IMR-90 (cell line): ENCODE data around the gene GJB4. TPM values are rescaled to one million over a fixed set of nuclear protein-coding genes. Genes with fewer than 3 reads are reported as not detected.

Experiments
- ATAC-seq: fragments of 200-7000 bp; cut with Tn5 transposase; 2 replicates; pipeline ENCODE4 v1.9.1; 2020; ENCODE audit warnings: low read depth, mild to moderate bottlenecking, moderate library complexity
- BruUV-seq: library from RNA; stranded (reverse); fragments of 400-500 nt; replicated peaks from 2 replicates; lab custom pipeline; 2021; lab: Mats Ljungman, UMichigan
- CTCF ChIA-PET: fragments of 300-600 bp; formaldehyde crosslinking; extraction: SDS; loops from one replicate; lab custom pipeline; 2021; ENCODE audit warnings: antibody characterized with exemption; lab: Yijun Ruan, JAX
- POLR2A ChIA-PET: fragments of 300-600 bp; sonication (Branson Sonifier 250); formaldehyde crosslinking; loops from one replicate; lab custom pipeline; 2022; ENCODE audit warnings: antibody characterized with exemption; ENCODE audit not compliant: unreplicated experiment; lab: Charles Lee
- DNase-seq: peaks from one replicate; pipeline ENCODE4 v3.0.0; 2013
- H2AFZ ChIP-seq: replicated peaks from 2 replicates; pipeline ENCODE3; 2013; ENCODE audit warnings: low read length, mild to moderate bottlenecking; ENCODE audit not compliant: poor library complexity
- H2AK5ac ChIP-seq: 2 replicates; pipeline ENCODE4 v1.6.1; 2013; ENCODE audit warnings: low read depth, low read length, inconsistent platforms
- H2AK9ac ChIP-seq: replicated peaks from 2 replicates; pipeline ENCODE3; 2013; ENCODE audit warnings: mild to moderate bottlenecking, low read depth, low read length, moderate library complexity; ENCODE audit not compliant: poor library complexity
- H2BK120ac ChIP-seq: 2 replicates; pipeline ENCODE4 v1.6.1; 2013; ENCODE audit warnings: low read depth, low read length, inconsistent platforms
- H2BK15ac ChIP-seq: 3 replicates; pipeline ENCODE4 v1.6.1; 2013; ENCODE audit warnings: low read depth, low read length, inconsistent platforms
- H2BK20ac ChIP-seq: 2 replicates; pipeline ENCODE4 v1.6.1; 2013; ENCODE audit warnings: low read depth, mild to moderate bottlenecking, inconsistent platforms, low read length, moderate library complexity
- H2BK5ac ChIP-seq: 2 replicates; pipeline ENCODE4 v1.6.1; 2013; ENCODE audit warnings: mild to moderate bottlenecking, low read depth, low read length, inconsistent platforms; ENCODE audit not compliant: poor library complexity, severe bottlenecking
- H3K14ac ChIP-seq: replicated peaks from 2 replicates; pipeline ENCODE4 v1.6.1; 2013; ENCODE audit warnings: low read depth, low read length, inconsistent platforms
- H3K18ac ChIP-seq: 2 replicates; pipeline ENCODE4 v1.6.1; 2013; ENCODE audit warnings: low read depth, low read length, control low read depth
- H3K23ac ChIP-seq: 2 replicates; pipeline ENCODE4 v1.6.1; 2013; ENCODE audit warnings: low read depth, low read length, inconsistent platforms
- H3K27ac ChIP-seq: 2 replicates; pipeline ENCODE4 v1.5.1; 2013; ENCODE audit warnings: mild to moderate bottlenecking, control low read depth, low read length; ENCODE audit not compliant: insufficient read depth
- H3K27me3 ChIP-seq: 2 replicates; pipeline ENCODE4 v1.6.1; 2013; ENCODE audit warnings: low read length; ENCODE audit not compliant: control insufficient read depth, insufficient read depth
- H3K36me3 ChIP-seq: 2 replicates; pipeline ENCODE4 v1.6.1; 2013; ENCODE audit warnings: low read length, mixed read lengths; ENCODE audit not compliant: control insufficient read depth, insufficient read depth
- H3K4ac ChIP-seq: 2 replicates; pipeline ENCODE4 v1.6.1; 2013; ENCODE audit warnings: low read depth, low read length, inconsistent platforms
- H3K4me1 ChIP-seq: 2 replicates; pipeline ENCODE4 v1.6.1; 2013; ENCODE audit warnings: low read length, mixed read lengths; ENCODE audit not compliant: control insufficient read depth, insufficient read depth
- H3K4me2 ChIP-seq: 2 replicates; pipeline ENCODE4 v1.6.1; 2013; ENCODE audit warnings: low read depth, mild to moderate bottlenecking, control low read depth, low read length, moderate library complexity
- H3K4me3 ChIP-seq: 2 replicates; pipeline ENCODE4 v1.5.1; 2013; ENCODE audit warnings: low read depth, mild to moderate bottlenecking, control low read depth, low read length, moderate library complexity; ENCODE audit not compliant: insufficient read depth
- H3K56ac ChIP-seq: 2 replicates; pipeline ENCODE4 v1.6.1; 2013; ENCODE audit warnings: low read length, inconsistent platforms; ENCODE audit not compliant: insufficient read depth; ENCODE audit errors: extremely low read depth
- H3K79me1 ChIP-seq, 2 experiments: 2 replicates each; pipeline ENCODE4 v1.6.1; 2013; ENCODE audit warnings: low read length in 2 of 2, inconsistent platforms in 1 of 2, low read depth in 1 of 2
- H3K9ac ChIP-seq: 2 replicates; pipeline ENCODE4 v1.6.1; 2013; ENCODE audit warnings: low read depth, low read length, control low read depth
- H3K9me1 ChIP-seq: 2 replicates; pipeline ENCODE4 v1.6.1; 2013; ENCODE audit warnings: low read length, inconsistent platforms; ENCODE audit not compliant: insufficient read depth
- H3K9me3 ChIP-seq: 2 replicates; pipeline ENCODE4 v1.6.1; 2013; ENCODE audit warnings: low read length; ENCODE audit not compliant: control insufficient read depth, insufficient read depth
- H4K20me1 ChIP-seq: 2 replicates; pipeline ENCODE4 v1.6.1; 2013; ENCODE audit warnings: low read length, inconsistent platforms; ENCODE audit not compliant: insufficient read depth
- H4K5ac ChIP-seq: 2 replicates; pipeline ENCODE4 v1.6.1; 2013; ENCODE audit warnings: mild to moderate bottlenecking, low read depth, low read length, control low read depth
- H4K8ac ChIP-seq, 2 experiments: 2 replicates each; pipeline ENCODE4 v1.6.1; 2013; ENCODE audit warnings: low read depth in 2 of 2, low read length in 2 of 2, control low read depth in 1 of 2, inconsistent platforms in 1 of 2
- H4K91ac ChIP-seq: 2 replicates; pipeline ENCODE4 v1.6.1; 2013; ENCODE audit warnings: low read depth, low read length, inconsistent platforms; ENCODE audit not compliant: insufficient read depth
- FOS ChIP-seq: fragments of 150-350 bp; IDR thresholded peaks from 2 replicates; pipeline ENCODE4 v1.6.1; 2016; ENCODE audit warnings: low read depth, low read length
- RFX5 ChIP-seq: IDR thresholded peaks from 2 replicates; pipeline ENCODE4 v1.8.0; 2012; ENCODE audit warnings: low read depth, mild to moderate bottlenecking, low read length, moderate library complexity
- WGBS, 2 experiments: methylation state at CpG; one replicate each; pipeline versions ENCODE4 v1.1.5 to v1.1.7; 2013; ENCODE audit warnings: missing lambda C conversion rate in 2 of 2; ENCODE audit not compliant: insufficient read length in 1 of 2; ENCODE audit errors: extremely low coverage in 2 of 2; 5-methylcytosine and 5-hydroxymethylcytosine counted together
- dilution Hi-C: fragments of 300-500 bp; cut with HindIII; formaldehyde crosslinking; loops from one replicate; pipeline ENCODE4 v1.14.3; 2018; ENCODE audit warnings: low sequenced_read_pairs; ENCODE audit not compliant: unreplicated experiment
- in situ Hi-C: fragments of 300-500 bp; cut with MboI; formaldehyde crosslinking; loops from 3 replicates; pipeline ENCODE4 v1.14.3; 2019; ENCODE audit warnings: low sequenced_read_pairs, inconsistent platforms, mixed read lengths
- intact Hi-C: fragments of 100-400 bp; cut with micrococcal nuclease; formaldehyde crosslinking; loops from 2 replicates; pipeline ENCODE4 v1.10.0; 2022
- polyA plus RNA-seq, 3 experiments: library from polyadenylated mRNA; depleted of rRNA; stranded (reverse); fragments of >200 nt; gene quantifications; 2 replicates each; pipeline ENCODE4 v1.2.3, GENCODE V29; 2012; ENCODE audit warnings: low replicate concordance in 1 of 3
- total RNA-seq: library from RNA; depleted of rRNA; stranded (reverse); fragments of >200 nt; gene quantifications from 2 replicates; pipeline ENCODE4 v1.2.3, GENCODE V29; 2012

The GJB4 gene
- total and polyA plus RNA-seq, 2 of the 4 experiments (the other 2 are of a cell fraction): not detected

DNA sequence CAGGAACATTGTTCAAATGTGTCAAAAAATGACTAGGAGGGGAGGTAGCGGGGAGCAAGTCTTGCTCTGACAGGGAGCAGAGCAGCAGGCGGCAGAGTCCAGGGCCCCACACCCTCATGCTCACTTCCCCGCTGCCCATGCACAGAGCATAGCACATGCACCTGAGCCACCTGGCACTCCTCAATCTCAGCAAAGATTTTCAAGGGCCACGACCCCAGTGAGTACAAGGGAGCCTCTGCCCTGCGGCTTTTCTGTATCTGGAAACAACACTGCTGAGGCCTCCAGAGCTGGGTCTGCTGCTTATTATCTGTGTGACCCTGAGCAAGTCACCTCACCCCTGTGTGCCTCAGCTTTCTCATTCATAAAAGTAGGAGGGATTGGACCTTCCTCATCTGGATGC, 20.4 kb downstream of the GJB4 start:
- POLR2A ChIA-PET: no interaction called here
- no peak overlapping the region for H2BK120ac ChIP-seq
- dilution Hi-C loops: no loop called here

More for the DNA sequence above, 20.4 kb downstream of the GJB4 start:
- in situ Hi-C loops (no loop called here), intact Hi-C loops (no loop called here)
- Histone ChIP-seq H3K4ac (no peak overlapping the region), H2BK15ac (no peak overlapping the region), H2AK9ac (no peak overlapping the region), H4K5ac (no peak overlapping the region), H3K23ac (no peak overlapping the region), H2AK5ac (no peak overlapping the region), H3K27ac (no peak overlapping the region), H3K4me1 (peaks cover 5% of the 10 kb centered on the region; the same call in 1 of the 2 replicates), H2BK20ac (no peak overlapping the region), H4K8ac (no peak overlapping the region), H3K56ac (no peak overlapping the region), H4K20me1 (no peaks in the 10 kb centered on the region; the same call in 1 of the 2 replicates), H3K9ac (no peak overlapping the region), H2AFZ (no peak overlapping the region), H3K9me1 (no peaks in the 10 kb centered on the region), H3K4me2 (no peak overlapping the region), H3K4me3 (no peak overlapping the region), H3K36me3 (no peaks in the 10 kb centered on the region), H4K91ac (no peak overlapping the region), H3K14ac (no peak overlapping the region), H3K9me3 (no peaks in the 10 kb centered on the region), H3K27me3 (peaks cover 37% of the 10 kb centered on the region), H2BK5ac (no peak overlapping the region), H3K18ac (no peak overlapping the region), H3K79me1 (no peaks in the 10 kb centered on the region)
- TF ChIP-seq FOS: no peak
- no peak for TF ChIP-seq RFX5
- CTCF ChIA-PET: no interaction called here
- no peak for ATAC-seq
- BruUV-seq: no TSS peak
- WGBS, 2 experiments: 50% methylated on average over 2 of the region's 5 CpGs; no CpG with 5 or more reads in 1 of the 2 experiments
- no peak for DNase-seq
